Measurements from ENCODE around the gene DGAT2L6. TPM values are rescaled to one million over a fixed set of nuclear protein-coding genes. Genes with fewer than 3 reads are reported as not detected.
"Not testable (repeated sequence)": the region's sequence is repeated elsewhere in the genome, so short reads cannot be mapped to it uniquely, and the experiment has no call there.

DGAT2L6 gene
- total RNA-seq, 1 donor from 2014 or later, result not detected

GRCh38 chrX:70190225-70190624 is 12.9 kb downstream of the DGAT2L6 start:
- peak; percentile 46 for ATAC-seq
- DNase-seq (ENCODE audit: low spot score), result peak; percentile 44

GRCh38 chrX:70196961-70197720 is 19.9 kb downstream of the DGAT2L6 start:
- ATAC-seq, result peak; percentile 91
- DNase-seq (ENCODE audit: low spot score), result peak; percentile 45

- no peak for DNase-seq (ENCODE audit: low spot score)
- ATAC-seq, result no peak
These were observed 24.4 kb downstream of the DGAT2L6 start for GRCh38 chrX:70201732-70202131.

- ATAC-seq (no peak), DNase-seq (ENCODE audit: low spot score) (no peak)
These were observed 31.2 kb downstream of the DGAT2L6 start for GRCh38 chrX:70208479-70208878.

- not testable (repeated sequence) for DNase-seq (ENCODE audit: low spot score); ATAC-seq
These were observed 32.3 kb downstream of the DGAT2L6 start for GRCh38 chrX:70209570-70209969.

- no peak for DNase-seq (ENCODE audit: low spot score)
- ATAC-seq, result no peak
These were observed 42.9 kb downstream of the DGAT2L6 start for GRCh38 chrX:70219938-70220764.

GRCh38 chrX:70226048-70226447 is 48.8 kb downstream of the DGAT2L6 start:
- DNase-seq (ENCODE audit: low spot score), result no peak
- ATAC-seq, result no peak

GRCh38 chrX:70226687-70227086 is 49.4 kb downstream of the DGAT2L6 start:
- DNase-seq (ENCODE audit: low spot score), result no peak
- ATAC-seq, result no peak

GRCh38 chrX:70231666-70232065 is 54.4 kb downstream of the DGAT2L6 start:
- ATAC-seq (peak; percentile 69), DNase-seq (ENCODE audit: low spot score) (no peak)

GRCh38 chrX:70234355-70234754 is 57.1 kb downstream of the DGAT2L6 start, which contains the start of gene AWAT1:
Gene AWAT1 (plus strand): TSS chrX:70234655. CDS start chrX:70234696, 41 bp downstream.
- no peak for DNase-seq (ENCODE audit: low spot score)
- ATAC-seq, result no peak

- no peak for ATAC-seq
- no peak for DNase-seq (ENCODE audit: low spot score)
These were observed 63.5 kb downstream of the DGAT2L6 start for GRCh38 chrX:70240751-70241150.

- ATAC-seq (no peak), DNase-seq (ENCODE audit: low spot score) (no peak)
These were observed 64.2 kb downstream of the DGAT2L6 start for GRCh38 chrX:70241501-70241900.

- not testable (repeated sequence) for ATAC-seq; DNase-seq (ENCODE audit: low spot score)
These were observed 66.3 kb downstream of the DGAT2L6 start for GRCh38 chrX:70243601-70244000.

GRCh38 chrX:70244881-70245280 is 67.6 kb downstream of the DGAT2L6 start:
- no peak for ATAC-seq
- no peak for DNase-seq (ENCODE audit: low spot score)

- no peak for DNase-seq (ENCODE audit: low spot score)
- no peak for ATAC-seq
These were observed 70.0 kb downstream of the DGAT2L6 start for GRCh38 chrX:70247252-70247651.

GRCh38 chrX:70252491-70252890 is 75.2 kb downstream of the DGAT2L6 start:
- DNase-seq (ENCODE audit: low spot score) (no peak), ATAC-seq (no peak)

GRCh38 chrX:70253377-70254062 is 76.2 kb downstream of the DGAT2L6 start:
- no peak for DNase-seq (ENCODE audit: low spot score)
- no peak for ATAC-seq

- no peak for ATAC-seq
These were observed 76.7 kb downstream of the DGAT2L6 start for GRCh38 chrX:70254063-70254400.

GRCh38 chrX:70254909-70255308 is 77.6 kb downstream of the DGAT2L6 start:
- DNase-seq (ENCODE audit: low spot score) (no peak), ATAC-seq (no peak)

More at GRCh38 chrX:70254063-70254400, 76.7 kb downstream of the DGAT2L6 start:
- no peak for DNase-seq (ENCODE audit: low spot score)

Measured in left lobe of liver (tissue), 2 donors.